Bronchial epithelial cell (primary cell): Measurements from ENCODE around the gene PRMT7. TPM values are rescaled to one million over a fixed set of nuclear protein-coding genes. Genes with fewer than 3 reads are reported as not detected.

Experiments used
- DNase-seq: peaks from one replicate; pipeline ENCODE4 v3.0.0-alpha.2; 2010; ENCODE audit warnings: low read depth
- FAIRE-seq: peaks from 2 replicates; lab custom pipeline; 2011; peaks lifted over from hg19 to GRCh38; lab: Jason Lieb, UNC
- H3K27me3 ChIP-seq: 2 replicates; pipeline ENCODE4 v1.5.1; 2011; ENCODE audit warnings: low read length; ENCODE audit not compliant: control insufficient read depth, insufficient read depth
- H3K36me3 ChIP-seq: 2 replicates; pipeline ENCODE4 v1.5.1; 2011; ENCODE audit warnings: low read length; ENCODE audit not compliant: control insufficient read depth, insufficient read depth
- H3K4me3 ChIP-seq: 2 replicates; pipeline ENCODE4 v1.5.1; 2011; ENCODE audit warnings: mild to moderate bottlenecking, low read depth, low read length, control low read depth
- total RNA-seq: library from RNA; depleted of rRNA; stranded (reverse); fragments of >200 nt; gene quantifications from 2 replicates; pipeline ENCODE4 v1.2.1, GENCODE V29; 2014
- TF ChIP-seq, protein P1 (sequence below): IDR thresholded peaks from 2 replicates; pipeline ENCODE4 v1.5.1; 2011; ENCODE audit warnings: mild to moderate bottlenecking, moderate library complexity, low read length, control low read depth, inconsistent platforms; ENCODE audit not compliant: insufficient read depth, severe bottlenecking

Gene PRMT7
- total RNA-seq, 1 donor from 2014 or later: 36.9 TPM

DNA sequence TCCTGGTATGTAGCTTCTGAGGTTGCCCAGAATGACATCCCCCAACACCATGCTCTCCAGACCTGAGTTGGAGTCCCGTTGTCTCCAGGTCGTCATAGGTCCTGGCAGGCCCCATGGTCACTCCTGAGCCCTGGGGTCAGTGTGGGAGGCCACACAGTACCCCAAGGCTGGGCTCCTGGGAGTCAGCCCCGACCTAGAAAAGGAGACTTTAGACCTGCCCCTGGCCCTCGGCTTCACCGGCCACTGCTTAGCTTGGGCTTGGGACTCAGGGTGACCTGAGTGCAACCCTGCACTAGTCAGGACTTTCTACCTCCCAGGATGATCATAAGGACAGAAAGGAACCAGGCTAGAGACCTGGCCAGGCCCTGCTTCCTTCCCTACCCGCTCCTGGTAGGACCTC, 65.8 kb downstream of the PRMT7 start:
- Histone ChIP-seq H3K27me3 (peaks cover 2% of the 10 kb centered on the region), H3K36me3 (no peaks in the 10 kb centered on the region), H3K4me3 (no peak overlapping the region)
- no peak for DNase-seq
- TF ChIP-seq, protein P1, sequence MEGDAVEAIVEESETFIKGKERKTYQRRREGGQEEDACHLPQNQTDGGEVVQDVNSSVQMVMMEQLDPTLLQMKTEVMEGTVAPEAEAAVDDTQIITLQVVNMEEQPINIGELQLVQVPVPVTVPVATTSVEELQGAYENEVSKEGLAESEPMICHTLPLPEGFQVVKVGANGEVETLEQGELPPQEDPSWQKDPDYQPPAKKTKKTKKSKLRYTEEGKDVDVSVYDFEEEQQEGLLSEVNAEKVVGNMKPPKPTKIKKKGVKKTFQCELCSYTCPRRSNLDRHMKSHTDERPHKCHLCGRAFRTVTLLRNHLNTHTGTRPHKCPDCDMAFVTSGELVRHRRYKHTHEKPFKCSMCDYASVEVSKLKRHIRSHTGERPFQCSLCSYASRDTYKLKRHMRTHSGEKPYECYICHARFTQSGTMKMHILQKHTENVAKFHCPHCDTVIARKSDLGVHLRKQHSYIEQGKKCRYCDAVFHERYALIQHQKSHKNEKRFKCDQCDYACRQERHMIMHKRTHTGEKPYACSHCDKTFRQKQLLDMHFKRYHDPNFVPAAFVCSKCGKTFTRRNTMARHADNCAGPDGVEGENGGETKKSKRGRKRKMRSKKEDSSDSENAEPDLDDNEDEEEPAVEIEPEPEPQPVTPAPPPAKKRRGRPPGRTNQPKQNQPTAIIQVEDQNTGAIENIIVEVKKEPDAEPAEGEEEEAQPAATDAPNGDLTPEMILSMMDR: no peak
- FAIRE-seq: no peak

DNA sequence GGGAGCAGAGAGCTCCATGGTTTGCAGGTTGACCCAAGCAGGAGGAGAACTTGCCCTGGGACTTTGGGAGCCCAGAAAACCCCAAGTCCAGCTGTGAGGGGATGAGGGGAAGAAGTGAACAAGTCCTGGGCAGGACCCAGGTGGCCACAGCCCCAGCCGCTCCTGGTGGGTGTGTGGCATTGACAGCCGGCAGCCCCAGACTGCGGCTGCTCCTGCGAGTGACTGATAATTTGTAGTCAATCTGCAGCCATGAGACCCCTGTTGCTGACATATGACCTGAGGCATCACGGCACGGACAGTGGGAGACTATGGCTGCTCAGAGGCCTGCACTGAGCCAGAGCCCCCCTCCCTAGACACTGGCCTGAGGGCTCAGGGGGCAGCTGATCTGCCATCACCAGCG, 66.4 kb downstream of the PRMT7 start:
- Histone ChIP-seq H3K4me3 (no peak overlapping the region), H3K27me3 (peaks cover 2% of the 10 kb centered on the region), H3K36me3 (no peaks in the 10 kb centered on the region)
- DNase-seq: no peak
- FAIRE-seq: no peak
- TF ChIP-seq, protein P1: no peak

DNA sequence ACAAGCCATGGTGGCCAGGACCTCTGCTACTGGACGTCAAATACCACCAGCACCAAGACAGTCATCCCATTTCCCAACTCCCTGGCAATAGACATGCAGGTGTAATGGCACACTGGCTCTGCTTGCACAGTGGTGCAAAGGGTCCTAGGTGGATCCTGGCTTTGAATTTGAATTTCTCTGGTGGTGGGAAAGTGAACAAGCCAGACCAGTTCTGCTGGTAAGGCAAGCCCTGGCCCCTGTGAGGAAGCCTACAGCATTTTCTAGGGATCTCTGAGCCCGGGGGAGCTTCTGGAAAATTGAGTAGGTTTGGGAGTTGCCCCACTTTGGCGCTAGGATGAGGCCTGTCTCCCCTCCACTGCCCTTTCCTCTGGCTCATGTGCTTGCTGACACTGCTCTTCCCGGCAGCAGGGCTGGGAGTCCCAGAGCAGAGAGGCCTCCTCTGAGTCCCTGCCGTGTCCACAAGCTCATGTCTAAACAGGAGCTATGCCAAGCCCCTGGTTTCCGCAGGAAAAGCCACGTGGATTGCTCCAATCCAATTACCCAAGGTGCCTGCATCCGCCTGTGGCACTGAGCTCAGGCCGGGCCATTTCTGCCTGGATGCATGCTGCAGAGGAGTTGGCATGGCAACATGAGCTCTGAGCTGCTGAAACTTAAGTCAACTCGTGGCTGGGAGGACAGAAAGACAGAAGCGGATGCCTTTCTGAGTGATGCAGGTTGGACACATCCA, 67.0 kb downstream of the PRMT7 start:
- Histone ChIP-seq H3K4me3 (no peak overlapping the region), H3K36me3 (no peaks in the 10 kb centered on the region), H3K27me3 (peaks cover 2% of the 10 kb centered on the region)
- DNase-seq (peak; percentile 56), FAIRE-seq (peak; percentile 90)
- TF ChIP-seq, protein P1: no peak

DNA sequence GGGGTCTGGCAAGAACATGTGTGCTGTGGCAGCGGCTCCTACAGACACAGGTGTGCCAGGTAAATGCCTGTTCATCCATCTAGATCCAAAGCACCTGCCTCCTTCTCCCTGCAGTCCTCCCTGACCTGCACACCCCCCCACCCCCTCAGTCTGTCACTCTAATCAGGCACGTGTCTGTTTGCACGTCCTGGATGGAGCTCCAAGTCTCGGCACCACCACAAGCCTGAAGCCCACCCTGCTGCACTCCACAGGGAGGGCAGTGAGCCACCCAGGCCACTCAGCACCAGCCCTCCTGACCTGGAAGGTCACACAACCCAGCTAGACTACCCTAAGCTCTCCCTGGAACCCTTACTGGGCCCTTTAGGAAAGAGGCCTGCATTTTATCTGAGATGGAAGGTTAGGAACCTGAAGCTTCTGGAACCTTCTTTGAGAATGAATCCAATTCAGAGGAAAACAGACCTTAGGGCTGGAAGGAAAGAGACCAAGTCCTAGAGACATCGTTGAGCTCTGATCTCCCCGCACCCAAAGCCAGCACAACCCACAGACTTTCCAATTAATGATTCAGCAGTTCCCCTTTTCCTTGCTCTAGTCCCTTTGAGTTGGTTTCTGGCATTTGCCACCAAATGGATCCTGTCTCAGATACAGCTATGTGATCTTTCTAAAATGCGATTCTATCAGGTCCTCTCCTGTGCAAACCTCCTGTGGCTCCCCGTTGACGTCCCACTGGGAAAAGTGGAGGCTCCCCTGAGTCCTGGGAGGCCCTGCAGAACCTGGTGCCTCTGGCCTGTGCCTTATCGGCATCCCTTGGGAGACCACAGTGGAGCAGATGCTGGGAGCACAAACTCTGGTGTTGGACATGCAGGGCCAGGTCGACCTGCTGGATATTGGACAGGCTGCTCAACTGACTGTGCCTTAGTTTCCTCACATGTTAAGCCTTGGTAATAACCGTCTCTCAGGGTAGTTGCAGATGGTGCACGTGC, 67.9 kb downstream of the PRMT7 start:
- TF ChIP-seq, protein P1: no peak
- DNase-seq (no peak), FAIRE-seq (peak; percentile 75)
- H3K27me3 ChIP-seq: peaks cover 2% of the 10 kb centered on the region
- no peak overlapping the region for H3K4me3 ChIP-seq
- no peaks in the 10 kb centered on the region for H3K36me3 ChIP-seq

DNA sequence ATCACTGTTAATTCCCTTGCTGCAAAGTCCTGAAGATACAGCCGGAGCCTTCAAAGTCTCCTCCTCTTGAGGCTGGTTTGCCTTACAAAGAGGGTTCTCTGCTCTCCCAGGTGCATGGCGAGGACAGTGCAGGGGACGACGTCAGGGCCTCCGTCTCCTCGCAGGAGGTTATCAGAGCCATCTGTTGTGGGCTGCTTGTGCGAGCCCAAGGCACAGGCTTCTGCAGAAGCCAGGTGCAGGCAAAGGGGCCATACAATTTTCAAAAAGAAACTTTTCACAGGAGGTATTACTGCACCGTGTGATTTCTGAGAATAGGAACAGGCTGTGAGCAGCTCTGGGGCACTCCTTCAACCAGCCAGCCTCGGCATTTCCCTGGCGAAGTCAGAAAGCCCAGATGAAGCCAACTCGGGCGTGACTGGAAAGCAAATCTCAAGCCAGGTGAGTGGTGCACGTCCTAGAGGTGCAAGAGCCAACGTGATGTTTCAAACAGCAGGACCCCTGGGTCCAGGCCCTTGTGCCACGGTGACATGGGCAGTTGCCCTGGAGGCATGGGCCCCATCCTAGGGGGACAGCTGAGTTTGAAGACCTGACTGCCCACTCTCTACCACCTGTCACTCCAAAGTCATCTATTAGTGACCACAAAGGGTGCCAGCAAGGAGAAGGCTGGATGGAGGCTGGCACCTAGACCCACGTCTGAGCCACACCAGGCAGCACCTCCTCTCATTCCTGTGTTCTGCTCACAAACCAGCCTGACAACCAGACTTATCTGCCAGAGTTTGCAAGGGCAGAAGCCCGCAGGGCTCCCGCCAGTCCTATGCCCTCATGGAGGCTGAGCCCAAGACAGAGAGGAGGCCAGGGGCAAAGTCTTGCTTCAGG, 68.9 kb downstream of the PRMT7 start:
- Histone ChIP-seq H3K4me3 (no peak overlapping the region), H3K27me3 (peaks cover 2% of the 10 kb centered on the region), H3K36me3 (no peaks in the 10 kb centered on the region)
- TF ChIP-seq, protein P1: no peak
- DNase-seq: no peak
- no peak for FAIRE-seq
